ENCODE results near the gene IZUMO2. TPM values are rescaled to one million over a fixed set of nuclear protein-coding genes. Genes with fewer than 3 reads are reported as not detected.

IZUMO2 gene
- total RNA-seq, 1 experiment from 2014 or later: not detected

- Mint-ChIP-seq H3K9me3 (ENCODE audit: low read depth, unreplicated experiment) (peaks cover 5% of the 10 kb centered on the region), H3K36me3 (ENCODE audit: insufficient read depth, unreplicated experiment) (peaks cover 15% of the 10 kb centered on the region), H3K27ac (ENCODE audit: unreplicated experiment) (no peak overlapping the region), H3K4me3 (ENCODE audit: low read depth, unreplicated experiment) (no peak overlapping the region), H3K27me3 (ENCODE audit: unreplicated experiment) (peaks cover 69% of the 10 kb centered on the region), H3K4me1 (ENCODE audit: low read depth, unreplicated experiment) (peaks cover 50% of the 10 kb centered on the region)
- BruUV-seq (replicated peaks): no TSS peak
- DNase-seq: no peak
- no peak for TF ChIP-seq CTCF (IDR thresholded peaks at IDR 0.05; ENCODE audit: unreplicated experiment)
- CTCF ChIA-PET: no interaction called here
- intact Hi-C loops (cut with micrococcal nuclease; ENCODE audit: unreplicated experiment): no loop called here
These were observed 29.6 kb upstream of the IZUMO2 start for GRCh38 chr19:50192463-50193211.

GRCh38 chr19:50191216-50191615 is 28.1 kb upstream of the IZUMO2 start:
- Mint-ChIP-seq H3K9me3 (ENCODE audit: low read depth, unreplicated experiment) (no peaks in the 10 kb centered on the region), H3K4me1 (ENCODE audit: low read depth, unreplicated experiment) (peaks cover 43% of the 10 kb centered on the region), H3K27me3 (ENCODE audit: unreplicated experiment) (peaks cover 54% of the 10 kb centered on the region), H3K36me3 (ENCODE audit: insufficient read depth, unreplicated experiment) (peaks cover 15% of the 10 kb centered on the region), H3K27ac (ENCODE audit: unreplicated experiment) (peak overlapping the region; percentile 98), H3K4me3 (ENCODE audit: low read depth, unreplicated experiment) (peak overlapping the region; percentile 67)
- CTCF ChIA-PET: interaction anchor here (0.6 to 1.7 kb wide), 9 partner anchors 12 to 280 kb away, joined by 3 to 6 read pairs (median 3); partner anchors contain the start of gene MYH14
- TF ChIP-seq CTCF (IDR thresholded peaks at IDR 0.05; ENCODE audit: unreplicated experiment): no peak
- intact Hi-C loops (cut with micrococcal nuclease; ENCODE audit: unreplicated experiment): no loop called here
- TSS peak; percentile 85 for BruUV-seq (replicated peaks)
- peak; percentile 52 for DNase-seq

- peak overlapping the region; percentile 98 for H3K27ac Mint-ChIP-seq (ENCODE audit: unreplicated experiment)
- H3K27me3 Mint-ChIP-seq (ENCODE audit: unreplicated experiment): peaks cover 47% of the 10 kb centered on the region
- peaks cover 15% of the 10 kb centered on the region for H3K36me3 Mint-ChIP-seq (ENCODE audit: insufficient read depth, unreplicated experiment)
- H3K4me1 Mint-ChIP-seq (ENCODE audit: low read depth, unreplicated experiment): peaks cover 43% of the 10 kb centered on the region
- CTCF ChIA-PET: interaction anchor here (0.6 to 1.7 kb wide), 11 partner anchors 12 to 279 kb away, joined by 3 to 6 read pairs (median 4); partner anchors contain the start of genes KCNC3 and MYH14
- peak overlapping the region; percentile 67 for H3K4me3 Mint-ChIP-seq (ENCODE audit: low read depth, unreplicated experiment)
- no TSS peak for BruUV-seq (replicated peaks)
- intact Hi-C loops (cut with micrococcal nuclease; ENCODE audit: unreplicated experiment): no loop called here
- no peak for TF ChIP-seq CTCF (IDR thresholded peaks at IDR 0.05; ENCODE audit: unreplicated experiment)
- peak; percentile 88 for DNase-seq
- H3K9me3 Mint-ChIP-seq (ENCODE audit: low read depth, unreplicated experiment): no peaks in the 10 kb centered on the region
These were observed 27.4 kb upstream of the IZUMO2 start for GRCh38 chr19:50190439-50190891.

GRCh38 chr19:50189331-50189730 is 26.2 kb upstream of the IZUMO2 start:
- CTCF ChIA-PET: no interaction called here
- H3K9me3 Mint-ChIP-seq (ENCODE audit: low read depth, unreplicated experiment): no peaks in the 10 kb centered on the region
- peaks cover 43% of the 10 kb centered on the region for H3K4me1 Mint-ChIP-seq (ENCODE audit: low read depth, unreplicated experiment)
- no peak for TF ChIP-seq CTCF (IDR thresholded peaks at IDR 0.05; ENCODE audit: unreplicated experiment)
- DNase-seq: no peak
- intact Hi-C loops (cut with micrococcal nuclease; ENCODE audit: unreplicated experiment): loop anchor here (2.0 kb wide), 1 partner anchor 13 kb away; the partner anchor contains the start of gene MYH14
- no TSS peak for BruUV-seq (replicated peaks)
- peaks cover 40% of the 10 kb centered on the region for H3K27me3 Mint-ChIP-seq (ENCODE audit: unreplicated experiment)
- H3K4me3 Mint-ChIP-seq (ENCODE audit: low read depth, unreplicated experiment): no peak overlapping the region
- peaks cover 15% of the 10 kb centered on the region for H3K36me3 Mint-ChIP-seq (ENCODE audit: insufficient read depth, unreplicated experiment)
- no peak overlapping the region for H3K27ac Mint-ChIP-seq (ENCODE audit: unreplicated experiment)
